Measurements from ENCODE around the gene CTNND2.
"Not testable (repeated sequence)": the region's sequence is repeated elsewhere in the genome, so short reads cannot be mapped to it uniquely, and the experiment has no call there.

The CTNND2 gene

DNA sequence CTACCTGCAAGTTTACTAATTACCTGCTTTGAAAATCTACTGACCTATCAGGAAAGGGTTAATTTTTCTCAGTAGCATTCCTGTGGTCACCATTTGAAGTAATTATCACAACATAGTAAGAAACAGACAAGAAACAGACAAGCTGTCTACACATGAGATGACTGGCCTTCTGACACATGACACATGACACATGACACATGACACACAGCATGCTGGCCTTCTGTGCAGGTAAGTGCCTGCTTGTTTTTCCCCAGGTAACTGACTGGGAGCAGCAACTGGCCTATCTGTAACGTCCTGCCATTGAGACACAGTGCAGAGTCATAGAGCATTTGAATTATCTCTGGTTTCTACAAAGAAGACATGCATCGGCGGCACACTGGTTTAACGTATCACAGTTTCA is 222.4 kb downstream of the CTNND2 start:
- no peak for DNase-seq (ENCODE audit: low read depth in 1 of 2, low spot score in 1 of 2)

DNA sequence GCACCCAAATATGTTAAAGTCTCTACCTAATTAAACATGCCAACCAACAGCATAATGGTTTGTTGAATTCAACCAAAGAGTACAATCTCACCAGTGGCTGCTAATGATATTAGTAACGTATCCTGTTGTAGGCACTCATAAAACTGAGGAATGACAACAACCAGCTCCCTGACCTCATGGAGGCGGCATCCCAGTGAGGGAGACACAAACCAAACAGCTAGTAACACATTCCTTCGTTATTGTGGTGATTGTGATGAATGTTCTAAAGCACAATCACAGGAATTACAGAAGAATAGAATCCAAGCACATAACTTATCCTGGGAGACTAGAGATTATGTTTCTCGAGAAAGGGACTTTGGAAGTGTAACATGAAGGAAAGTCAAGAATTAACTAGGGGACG is 224.6 kb downstream of the CTNND2 start:
- no peak for DNase-seq (ENCODE audit: low read depth in 1 of 2, low spot score in 1 of 2)

DNA sequence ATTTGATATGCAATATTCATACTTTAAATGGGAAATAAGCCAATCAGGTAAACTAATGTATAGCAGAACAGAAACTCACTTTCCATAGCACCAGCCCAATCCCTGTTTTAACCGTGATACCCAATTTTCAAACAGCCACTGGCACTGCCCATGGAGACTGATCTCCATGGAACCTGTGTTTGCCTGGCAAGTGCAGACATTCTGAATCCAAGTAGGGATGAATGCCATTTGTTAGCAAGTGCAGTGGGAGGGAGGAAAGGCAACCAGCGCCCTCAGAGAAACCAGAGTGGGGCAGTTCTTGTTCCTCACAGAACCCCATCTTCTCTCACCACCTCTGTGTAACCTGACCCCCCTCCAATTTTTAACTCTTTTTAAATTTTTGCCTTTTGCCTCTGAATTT is 229.1 kb downstream of the CTNND2 start:
- DNase-seq (ENCODE audit: low read depth in 1 of 2, low spot score in 1 of 2): no peak

- no peak for DNase-seq (ENCODE audit: low read depth in 1 of 2, low spot score in 1 of 2)
Measured at GRCh38 chr5:11672385-11673085, 231.7 kb downstream of the CTNND2 start.

- DNase-seq (ENCODE audit: low read depth in 1 of 2, low spot score in 1 of 2): no peak
Measured at GRCh38 chr5:11658376-11658775, 245.9 kb downstream of the CTNND2 start.

DNA sequence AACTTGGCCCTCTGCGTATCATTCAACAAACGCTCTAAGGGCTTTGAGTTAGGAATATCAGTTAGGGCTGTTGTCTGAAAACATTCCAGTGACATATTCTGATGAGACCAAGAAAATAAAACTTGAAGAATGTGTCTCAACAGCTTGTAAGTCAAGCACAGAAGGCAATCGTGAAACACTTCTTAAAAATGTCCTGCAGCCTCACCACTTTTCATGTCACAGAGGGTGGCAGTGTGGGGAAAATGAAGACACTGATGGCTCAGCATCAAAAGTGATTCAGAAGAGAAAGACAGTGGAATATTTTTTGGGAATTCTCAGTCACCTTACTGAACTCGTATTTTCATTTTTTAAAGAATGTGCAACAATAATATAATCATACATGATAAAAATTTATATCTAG is 247.3 kb downstream of the CTNND2 start:
- no peak for DNase-seq (ENCODE audit: low read depth in 1 of 2, low spot score in 1 of 2)

GRCh38 chr5:11655681-11656080 is 248.6 kb downstream of the CTNND2 start:
- no peak for DNase-seq (ENCODE audit: low read depth in 1 of 2, low spot score in 1 of 2)

- DNase-seq (ENCODE audit: low read depth in 1 of 2, low spot score in 1 of 2): no peak
Measured at GRCh38 chr5:11650936-11651335, 253.3 kb downstream of the CTNND2 start.

DNA sequence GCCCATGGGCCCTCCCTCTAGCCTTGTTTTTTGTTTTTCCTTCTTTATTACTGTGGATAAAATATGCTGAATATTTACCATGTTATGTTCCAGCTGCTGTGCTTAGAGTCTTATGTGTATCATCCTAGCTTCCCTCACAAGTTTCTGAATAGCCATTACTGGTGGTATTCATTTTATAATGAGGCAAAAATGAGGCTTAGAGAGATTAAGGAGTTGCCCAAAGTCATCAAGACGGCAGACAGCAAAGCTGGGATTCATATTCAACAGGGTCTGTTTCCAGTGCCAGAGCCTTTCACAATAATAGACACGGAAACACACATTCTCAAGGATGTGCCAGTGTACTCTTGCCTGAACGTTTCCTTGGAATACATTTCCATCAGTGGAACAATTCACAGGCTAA is 258.1 kb downstream of the CTNND2 start:
- DNase-seq (ENCODE audit: low read depth in 1 of 2, low spot score in 1 of 2): no peak

DNA sequence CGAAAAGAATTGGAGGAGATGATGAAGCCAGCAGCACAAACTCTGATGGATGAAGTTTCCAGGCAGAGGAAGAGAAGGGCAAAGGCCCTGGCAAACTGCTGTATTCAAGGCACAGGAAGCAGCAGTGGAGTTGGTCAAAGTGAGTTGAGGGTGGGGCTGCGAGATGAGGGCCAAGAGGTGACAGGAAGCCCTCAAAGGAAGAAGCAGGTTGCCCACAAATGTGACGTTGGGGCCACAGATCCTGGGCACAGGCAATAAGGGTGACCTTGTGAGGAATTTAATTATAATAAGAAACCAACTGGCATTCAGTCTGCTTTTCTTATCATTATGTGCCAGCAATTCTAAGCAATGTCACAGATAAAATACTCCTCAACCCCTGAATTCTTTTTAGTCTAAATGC is 261.8 kb downstream of the CTNND2 start:
- no peak for DNase-seq (ENCODE audit: low read depth in 1 of 2, low spot score in 1 of 2)

GRCh38 chr5:11640158-11640873 is 263.9 kb downstream of the CTNND2 start:
- DNase-seq (ENCODE audit: low read depth in 1 of 2, low spot score in 1 of 2): no peak

DNA sequence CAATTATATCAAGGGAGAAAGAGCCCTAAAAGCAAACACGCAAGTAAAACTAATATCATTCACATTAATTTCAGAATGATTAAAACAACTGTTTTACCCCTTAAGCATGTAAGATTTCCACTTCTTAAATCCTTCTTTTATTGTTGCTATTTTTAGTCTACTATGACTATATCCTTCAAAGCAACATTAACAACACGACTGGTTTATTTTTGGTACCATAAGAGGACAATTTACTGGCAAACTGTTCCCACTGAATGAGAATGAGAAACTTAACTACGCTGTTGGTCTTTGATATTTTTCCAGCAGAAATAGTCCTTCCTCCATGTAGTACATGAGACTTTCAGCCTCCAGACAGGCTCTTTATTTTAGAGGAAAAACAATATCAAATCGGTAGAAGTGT is 281.5 kb downstream of the CTNND2 start:
- DNase-seq (ENCODE audit: low read depth in 1 of 2, low spot score in 1 of 2): no peak

DNA sequence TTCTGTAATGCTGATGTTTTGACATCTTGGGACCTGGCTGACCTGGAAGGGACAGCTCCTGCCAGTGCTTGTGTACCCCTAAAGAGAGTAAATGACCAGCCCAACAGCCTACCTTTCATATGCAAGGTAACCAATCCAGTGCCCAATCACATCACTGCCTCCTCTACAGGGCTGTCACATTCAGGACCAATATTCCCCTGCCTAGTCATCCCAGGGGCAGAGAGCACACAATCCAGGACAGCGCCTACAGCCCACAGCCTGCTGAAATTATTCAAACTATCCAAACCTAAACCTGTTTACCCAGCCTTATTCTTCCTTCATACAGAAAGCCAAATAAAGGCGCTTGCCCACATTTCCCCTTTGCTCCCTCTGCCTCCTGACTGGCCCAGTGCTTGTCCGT is 284.1 kb downstream of the CTNND2 start:
- no peak for DNase-seq (ENCODE audit: low read depth in 1 of 2, low spot score in 1 of 2)

- DNase-seq (ENCODE audit: low read depth in 1 of 2, low spot score in 1 of 2): no peak
Measured at GRCh38 chr5:11619339-11620024, 284.8 kb downstream of the CTNND2 start.

GRCh38 chr5:11617080-11617479 is 287.2 kb downstream of the CTNND2 start:
- DNase-seq (ENCODE audit: low read depth in 1 of 2, low spot score in 1 of 2): no peak

DNA sequence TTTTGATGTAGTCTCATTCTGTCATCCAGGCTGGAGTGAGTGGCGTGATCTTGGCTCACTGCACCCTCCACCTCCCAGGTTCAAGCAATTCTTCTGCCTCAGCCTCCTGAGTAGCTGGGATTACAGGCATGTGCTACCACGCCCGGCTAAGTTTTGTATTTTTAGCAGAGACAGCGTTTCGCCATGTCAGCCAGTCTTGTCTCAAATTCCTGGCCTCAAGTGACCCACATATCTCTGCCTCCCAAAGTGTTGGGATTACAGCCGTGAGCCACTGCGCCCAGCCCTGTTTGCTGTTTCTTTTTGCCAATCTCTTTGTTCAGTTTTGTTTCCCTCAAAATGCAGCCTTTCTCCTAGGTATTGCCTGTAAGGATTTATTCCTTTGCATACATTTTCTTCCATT is 287.6 kb downstream of the CTNND2 start:
- DNase-seq (ENCODE audit: low read depth in 1 of 2, low spot score in 1 of 2): not testable (repeated sequence)

GRCh38 chr5:11611011-11611410 is 293.2 kb downstream of the CTNND2 start:
- DNase-seq (ENCODE audit: low read depth in 1 of 2, low spot score in 1 of 2): no peak

GRCh38 chr5:11609570-11610303 is 294.5 kb downstream of the CTNND2 start:
- no peak for DNase-seq (ENCODE audit: low read depth in 1 of 2, low spot score in 1 of 2)

DNA sequence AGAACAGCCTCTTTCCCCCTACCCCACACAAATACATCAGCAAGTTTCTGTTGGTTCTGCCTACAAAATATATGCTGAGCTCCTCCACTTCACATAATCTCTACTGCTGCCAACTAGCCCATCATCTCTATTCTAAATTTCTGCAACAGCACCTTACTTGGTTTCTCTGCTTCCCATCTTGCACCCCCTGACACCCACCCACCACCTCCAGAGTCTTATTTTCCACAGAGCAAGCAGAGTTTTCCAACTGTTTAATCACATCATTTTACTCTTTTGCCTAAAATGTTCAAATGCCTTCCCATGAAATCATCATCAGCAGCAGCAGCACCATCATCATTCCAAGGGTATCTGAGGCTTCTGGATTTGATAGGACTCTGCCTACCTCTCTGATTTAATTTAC is 295.7 kb downstream of the CTNND2 start:
- no peak for DNase-seq (ENCODE audit: low read depth in 1 of 2, low spot score in 1 of 2)

- no peak for DNase-seq (ENCODE audit: low read depth in 1 of 2, low spot score in 1 of 2)
Measured at GRCh38 chr5:11607944-11608483, 296.2 kb downstream of the CTNND2 start.

DNA sequence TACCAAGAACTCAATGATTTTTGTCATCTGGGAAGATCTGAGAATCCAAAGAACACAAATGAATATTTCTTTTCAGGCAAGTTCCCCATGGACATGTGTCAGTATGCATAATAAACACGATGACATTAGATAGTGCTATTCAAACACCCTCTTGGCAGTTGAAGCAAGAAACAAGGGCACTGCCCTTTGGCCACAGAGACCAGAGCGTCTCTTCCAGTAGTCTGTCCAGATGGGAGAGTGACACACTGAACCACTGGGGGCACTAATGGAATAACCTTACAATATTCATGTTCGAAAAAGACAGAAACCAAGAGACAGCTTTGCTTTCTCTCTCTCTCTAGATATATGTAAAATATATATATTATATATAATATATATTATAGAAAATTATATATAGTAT is 301.9 kb downstream of the CTNND2 start:
- DNase-seq (ENCODE audit: low read depth in 1 of 2, low spot score in 1 of 2): no peak
